Activated T-cell treated with anti-CD3 and anti-CD28 coated beads, Interleukin-2, amount 50 U/mL, for 4 hours (primary cell): Measurements from ENCODE around the gene TRAK1. TPM values are rescaled to one million over a fixed set of nuclear protein-coding genes. Genes with fewer than 3 reads are reported as not detected.

Experiments used
- ATAC-seq, 2 donors: fragments of 200-7000 bp; cut with Tn5 transposase; one replicate each; pipeline ENCODE4 v1.10.0; 2021
- DNase-seq: peaks from one replicate; pipeline ENCODE4 v3.0.0-alpha.2; 2020
- H3K27me3 Mint-ChIP-seq: one replicate; pipeline ENCODE4 v1.8.0; 2021; ENCODE audit warnings: low read depth, mixed read lengths
- H3K36me3 Mint-ChIP-seq: one replicate; pipeline ENCODE4 v1.8.0; 2022; ENCODE audit warnings: mixed read lengths; ENCODE audit not compliant: insufficient read depth
- H3K4me1 Mint-ChIP-seq: one replicate; pipeline ENCODE4 v1.8.0; 2021; ENCODE audit warnings: low read depth, mixed read lengths
- H3K4me3 Mint-ChIP-seq: one replicate; pipeline ENCODE4 v1.8.0; 2021; ENCODE audit warnings: mild to moderate bottlenecking, moderate library complexity, mixed read lengths
- H3K9me3 Mint-ChIP-seq: one replicate; pipeline ENCODE4 v1.8.0; 2021; ENCODE audit warnings: mixed read lengths
- total RNA-seq, 3 donors: library from RNA; stranded (reverse); gene quantifications; one replicate each; pipeline ENCODE4 v1.2.1, GENCODE V29; 2021

The TRAK1 gene
- total RNA-seq, 3 donors from 2014 or later: 17.2 to 22.3 (median 22.2) TPM

- H3K4me1 Mint-ChIP-seq: peaks cover 10% of the 10 kb centered on the region
- H3K4me3 Mint-ChIP-seq: no peak overlapping the region
- DNase-seq (no peak), ATAC-seq (no peak)
- H3K36me3 Mint-ChIP-seq: no peaks in the 10 kb centered on the region
- H3K9me3 Mint-ChIP-seq: no peaks in the 10 kb centered on the region
- H3K27me3 Mint-ChIP-seq: peaks cover 72% of the 10 kb centered on the region
Measured at GRCh38 chr3:42265059-42265991, 174.2 kb downstream of the TRAK1 start.

GRCh38 chr3:42266085-42266484 lies 174.9 kb downstream of the TRAK1 start, which contains the start of gene CCK:
CCK (minus strand) TSS chr3:42266185; CDS start chr3:42263630, 2,555 bp downstream.
- no peak for DNase-seq
- H3K4me1 Mint-ChIP-seq: peaks cover 10% of the 10 kb centered on the region
- no peaks in the 10 kb centered on the region for H3K9me3 Mint-ChIP-seq
- H3K36me3 Mint-ChIP-seq: no peaks in the 10 kb centered on the region
- H3K27me3 Mint-ChIP-seq: peaks cover 68% of the 10 kb centered on the region
- ATAC-seq: no peak
- no peak within 1 kb of the TSS for H3K4me3 Mint-ChIP-seq

GRCh38 chr3:42267878-42268277 lies 176.7 kb downstream of the TRAK1 start:
- H3K4me1 Mint-ChIP-seq: peaks cover 10% of the 10 kb centered on the region
- no peak for ATAC-seq

GRCh38 chr3:42269647-42270046 lies 178.5 kb downstream of the TRAK1 start:
- DNase-seq (no peak), ATAC-seq (no peak)
- Mint-ChIP-seq H3K27me3 (peaks cover 42% of the 10 kb centered on the region), H3K4me3 (no peak overlapping the region), H3K36me3 (no peaks in the 10 kb centered on the region), H3K9me3 (no peaks in the 10 kb centered on the region), H3K4me1 (peaks cover 1% of the 10 kb centered on the region)

More at GRCh38 chr3:42267878-42268277, 176.7 kb downstream of the TRAK1 start:
- Mint-ChIP-seq H3K27me3 (peaks cover 56% of the 10 kb centered on the region), H3K9me3 (no peaks in the 10 kb centered on the region), H3K36me3 (no peaks in the 10 kb centered on the region), H3K4me3 (no peak overlapping the region)
- DNase-seq: no peak

GRCh38 chr3:42270561-42270960 lies 179.4 kb downstream of the TRAK1 start:
- Mint-ChIP-seq H3K4me1 (no peaks in the 10 kb centered on the region), H3K27me3 (peaks cover 35% of the 10 kb centered on the region), H3K36me3 (no peaks in the 10 kb centered on the region), H3K4me3 (no peak overlapping the region), H3K9me3 (no peaks in the 10 kb centered on the region)
- no peak for DNase-seq
- no peak for ATAC-seq

- Mint-ChIP-seq H3K27me3 (peaks cover 27% of the 10 kb centered on the region), H3K4me1 (no peaks in the 10 kb centered on the region), H3K4me3 (no peak overlapping the region), H3K9me3 (no peaks in the 10 kb centered on the region), H3K36me3 (no peaks in the 10 kb centered on the region)
- DNase-seq: no peak
- ATAC-seq: no peak
Measured at GRCh38 chr3:42271786-42272185, 180.6 kb downstream of the TRAK1 start.

- no peak overlapping the region for H3K4me3 Mint-ChIP-seq
- no peaks in the 10 kb centered on the region for H3K4me1 Mint-ChIP-seq
- peaks cover 13% of the 10 kb centered on the region for H3K27me3 Mint-ChIP-seq
- H3K9me3 Mint-ChIP-seq: no peaks in the 10 kb centered on the region
- H3K36me3 Mint-ChIP-seq: no peaks in the 10 kb centered on the region
- DNase-seq (no peak), ATAC-seq (no peak)
Measured at GRCh38 chr3:42273361-42273760, 182.2 kb downstream of the TRAK1 start.

GRCh38 chr3:42274266-42274665 lies 183.1 kb downstream of the TRAK1 start:
- no peak overlapping the region for H3K4me3 Mint-ChIP-seq
- no peak for DNase-seq
- no peak for ATAC-seq
- peaks cover 6% of the 10 kb centered on the region for H3K27me3 Mint-ChIP-seq
- no peaks in the 10 kb centered on the region for H3K4me1 Mint-ChIP-seq
- peaks cover 3% of the 10 kb centered on the region for H3K9me3 Mint-ChIP-seq
- H3K36me3 Mint-ChIP-seq: no peaks in the 10 kb centered on the region

- DNase-seq (no peak), ATAC-seq (no peak)
- H3K27me3 Mint-ChIP-seq: no peaks in the 10 kb centered on the region
- no peak overlapping the region for H3K4me3 Mint-ChIP-seq
- no peaks in the 10 kb centered on the region for H3K36me3 Mint-ChIP-seq
- H3K4me1 Mint-ChIP-seq: no peaks in the 10 kb centered on the region
- H3K9me3 Mint-ChIP-seq: peaks cover 11% of the 10 kb centered on the region
Measured at GRCh38 chr3:42275217-42275616, 184.1 kb downstream of the TRAK1 start.

Other genes with a start within 250 kb of the TRAK1 start
- gene ULK4, start 129.3 kb upstream of the TRAK1 start, total RNA-seq: 1 to 10 TPM; 7.3 to 8.8 (median 8.2) TPM
- gene CCK, start 174.8 kb downstream of the TRAK1 start, total RNA-seq: not detected